GM23338 (cell line): ENCODE measurements around the gene ZNF358. TPM values are rescaled to one million over a fixed set of nuclear protein-coding genes. Genes with fewer than 3 reads are reported as not detected.
A peak's percentile ranks its signal among the peaks of the same experiment; 100 is the strongest.

Experiments
- ATAC-seq: fragments of 200-7000 bp; cut with Tn5 transposase; 3 replicates; pipeline ENCODE4 v1.9.1; 2020
- DNase-seq: peaks from one replicate; pipeline ENCODE4 v3.0.0-alpha.2; 2015; ENCODE audit warnings: low spot score
- H2AFZ ChIP-seq: fragments of 200-600 bp; sonication (generic); 2 replicates; pipeline ENCODE4 v1.8.0; 2016; ENCODE audit warnings: antibody characterized with exemption, mild to moderate bottlenecking, moderate library complexity
- H3F3A ChIP-seq: fragments of 200-600 bp; sonication (generic); replicated peaks from 2 replicates; pipeline ENCODE4 v1.8.0; 2017; ENCODE audit warnings: antibody characterized with exemption, mixed run types, low read depth
- H3K27ac ChIP-seq: fragments of 200-600 bp; sonication (generic); 2 replicates; pipeline ENCODE4 v1.6.1; 2016; ENCODE audit warnings: low read depth
- H3K27me3 ChIP-seq: fragments of 200-600 bp; sonication (generic); 2 replicates; pipeline ENCODE4 v1.8.0; 2016; ENCODE audit warnings: mild to moderate bottlenecking, mixed run types, moderate library complexity; ENCODE audit not compliant: insufficient read depth
- H3K36me3 ChIP-seq: fragments of 200-600 bp; sonication (generic); 2 replicates; pipeline ENCODE4 v1.8.0; 2016; ENCODE audit warnings: mild to moderate bottlenecking; ENCODE audit not compliant: insufficient read depth
- H3K4me1 ChIP-seq: fragments of 200-600 bp; sonication (generic); 2 replicates; pipeline ENCODE4 v1.8.0; 2016; ENCODE audit warnings: mild to moderate bottlenecking, moderate library complexity; ENCODE audit not compliant: insufficient read depth
- H3K4me2 ChIP-seq: fragments of 200-600 bp; sonication (generic); 2 replicates; pipeline ENCODE4 v1.7.1; 2017; ENCODE audit warnings: mixed run types
- H3K4me3 ChIP-seq: fragments of 200-600 bp; sonication (generic); 2 replicates; pipeline ENCODE4 v1.6.1; 2016; ENCODE audit warnings: mixed run types
- H3K79me2 ChIP-seq: fragments of 200-600 bp; sonication (generic); replicated peaks from 2 replicates; pipeline ENCODE4 v1.8.0; 2017; ENCODE audit warnings: mild to moderate bottlenecking; ENCODE audit not compliant: insufficient read depth
- H3K9me2 ChIP-seq: fragments of 200-600 bp; sonication (generic); 2 replicates; pipeline ENCODE4 v1.8.0; 2017; ENCODE audit not compliant: insufficient read depth
- H4K20me1 ChIP-seq: fragments of 200-600 bp; sonication (generic); replicated peaks from 2 replicates; pipeline ENCODE4 v1.8.0; 2017; ENCODE audit warnings: mild to moderate bottlenecking; ENCODE audit not compliant: insufficient read depth
- H3K27ac Mint-ChIP-seq: 2 replicates; pipeline ENCODE4 v1.8.0; 2020; ENCODE audit warnings: inconsistent platforms, mild to moderate bottlenecking, moderate library complexity, mixed read lengths
- H3K27me3 Mint-ChIP-seq: 3 replicates; pipeline ENCODE4 v1.8.0; 2022; ENCODE audit warnings: low read depth, mild to moderate bottlenecking, moderate library complexity, mixed read lengths, inconsistent platforms; ENCODE audit not compliant: insufficient read depth, poor library complexity
- H3K36me3 Mint-ChIP-seq: 3 replicates; pipeline ENCODE4 v1.8.0; 2021; ENCODE audit warnings: low read depth, mild to moderate bottlenecking, inconsistent platforms, moderate library complexity, mixed read lengths
- H3K4me1 Mint-ChIP-seq: 3 replicates; pipeline ENCODE4 v1.8.0; 2020; ENCODE audit warnings: mild to moderate bottlenecking, inconsistent platforms, mixed read lengths
- H3K4me3 Mint-ChIP-seq: 3 replicates; pipeline ENCODE4 v1.8.0; 2021; ENCODE audit warnings: moderate library complexity, mild to moderate bottlenecking, inconsistent platforms, mixed read lengths
- H3K9me3 Mint-ChIP-seq: 3 replicates; pipeline ENCODE4 v1.8.0; 2020; ENCODE audit warnings: moderate library complexity, mild to moderate bottlenecking, inconsistent platforms, mixed read lengths
- CREB1 ChIP-seq: fragments of 250-450 bp; sonication (Bioruptor Pico); IDR thresholded peaks from 2 replicates; pipeline ENCODE4 v1.5.0; 2020; ENCODE audit warnings: low read depth, mild to moderate bottlenecking, moderate library complexity
- EZH2phosphoT487 ChIP-seq: fragments of 200-600 bp; sonication (generic); IDR thresholded peaks from one replicate; pipeline ENCODE4 v1.8.1; 2018; ENCODE audit warnings: antibody characterized with exemption; ENCODE audit not compliant: unreplicated experiment
- NANOG ChIP-seq: IDR thresholded peaks from 2 replicates; pipeline ENCODE4 v1.6.1; 2016; ENCODE audit warnings: antibody characterized with exemption, borderline replicate concordance
- POLR2AphosphoS5 ChIP-seq: IDR thresholded peaks from 2 replicates; pipeline ENCODE4 v1.6.1; 2016; ENCODE audit warnings: antibody characterized with exemption, low read depth
- ZNF331 ChIP-seq: fragments of 250-450 bp; sonication (Bioruptor Pico); IDR thresholded peaks from 2 replicates; pipeline ENCODE4 v1.5.0; 2020; ENCODE audit warnings: low read depth, mild to moderate bottlenecking, moderate library complexity
- polyA plus RNA-seq: library from polyadenylated mRNA; unstranded; fragments of >200 nt; fragmentation: Nextera tagmentation; extraction: Ambion mirVana; gene quantifications from 2 replicates; pipeline ENCODE4 v1.2.1, GENCODE V29; 2016
- total RNA-seq: library from RNA; depleted of rRNA; stranded (reverse); fragments of >200 nt; shearing (Covaris generic); gene quantifications from 2 replicates; pipeline ENCODE4 v1.2.3, GENCODE V29; 2014
- TF ChIP-seq, protein P1 (sequence below), 2 experiments: fragments of 200-600 bp in 1 of 2; sonication (generic) in 1 of 2; conservative IDR thresholded peaks; 2 replicates each; pipeline versions ENCODE4 v1.5.1 to v1.6.1; 2016 to 2017; ENCODE audit warnings: antibody characterized with exemption in 2 of 2, low read depth in 2 of 2, mild to moderate bottlenecking in 2 of 2, moderate library complexity in 1 of 2

The ZNF358 gene
- total and polyA plus RNA-seq, 2 experiments from 2014 or later = 23.8 to 52.9 TPM

DNA sequence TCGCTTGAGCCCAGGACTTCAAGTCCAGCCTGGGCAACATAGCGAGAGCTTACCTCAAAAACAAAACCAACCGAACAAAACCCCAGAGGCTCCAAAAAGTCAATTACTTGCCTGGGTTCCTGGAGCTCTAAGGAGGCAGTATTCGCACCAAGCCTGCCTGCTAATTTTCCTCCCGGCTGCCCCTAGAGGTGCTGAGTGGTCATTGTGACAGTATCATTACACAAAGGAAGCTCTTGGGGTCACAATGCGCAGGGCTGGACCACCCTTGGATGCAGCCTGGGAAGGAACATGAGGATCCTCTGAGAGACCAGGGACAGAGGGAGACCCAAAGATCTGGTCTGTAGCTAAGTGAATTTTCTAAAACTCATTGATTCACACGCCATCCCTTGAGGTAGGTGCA lies 18.6 kb upstream of the ZNF358 start:
- no peaks in the 10 kb centered on the region for H3F3A ChIP-seq
- H3K79me2 ChIP-seq = no peaks in the 10 kb centered on the region
- no peak overlapping the region for H3K27ac Mint-ChIP-seq
- H3K36me3 ChIP-seq = no peaks in the 10 kb centered on the region
- no peak overlapping the region for H3K4me3 ChIP-seq
- H3K27ac ChIP-seq = no peak overlapping the region
- H3K9me2 ChIP-seq = no peaks in the 10 kb centered on the region
- 0 out of 2 replicates have a peak, but pooled peaks cover 3% of the 10 kb centered on the region for H3K4me1 ChIP-seq
- H3K27me3 ChIP-seq = peaks cover 30% of the 10 kb centered on the region
- DNase-seq = peak; percentile 78
- 0 out of 2 replicates have a peak overlapping the region, but pooled peaks have one; percentile 70 for H2AFZ ChIP-seq
- peaks cover 18% of the 10 kb centered on the region for H3K27me3 Mint-ChIP-seq
- no peak overlapping the region for H3K4me2 ChIP-seq
- ATAC-seq = peak; percentile 74
- H4K20me1 ChIP-seq = no peaks in the 10 kb centered on the region
- H3K4me1 Mint-ChIP-seq = no peaks in the 10 kb centered on the region
- TF ChIP-seq, protein P1, sequence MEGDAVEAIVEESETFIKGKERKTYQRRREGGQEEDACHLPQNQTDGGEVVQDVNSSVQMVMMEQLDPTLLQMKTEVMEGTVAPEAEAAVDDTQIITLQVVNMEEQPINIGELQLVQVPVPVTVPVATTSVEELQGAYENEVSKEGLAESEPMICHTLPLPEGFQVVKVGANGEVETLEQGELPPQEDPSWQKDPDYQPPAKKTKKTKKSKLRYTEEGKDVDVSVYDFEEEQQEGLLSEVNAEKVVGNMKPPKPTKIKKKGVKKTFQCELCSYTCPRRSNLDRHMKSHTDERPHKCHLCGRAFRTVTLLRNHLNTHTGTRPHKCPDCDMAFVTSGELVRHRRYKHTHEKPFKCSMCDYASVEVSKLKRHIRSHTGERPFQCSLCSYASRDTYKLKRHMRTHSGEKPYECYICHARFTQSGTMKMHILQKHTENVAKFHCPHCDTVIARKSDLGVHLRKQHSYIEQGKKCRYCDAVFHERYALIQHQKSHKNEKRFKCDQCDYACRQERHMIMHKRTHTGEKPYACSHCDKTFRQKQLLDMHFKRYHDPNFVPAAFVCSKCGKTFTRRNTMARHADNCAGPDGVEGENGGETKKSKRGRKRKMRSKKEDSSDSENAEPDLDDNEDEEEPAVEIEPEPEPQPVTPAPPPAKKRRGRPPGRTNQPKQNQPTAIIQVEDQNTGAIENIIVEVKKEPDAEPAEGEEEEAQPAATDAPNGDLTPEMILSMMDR (conservative IDR thresholded peaks at IDR 0.05; ENCODE audit: low read depth in 2 of 2) = peak; percentile 30 to 57
- no peak for TF ChIP-seq CREB1 (CRISPR knock-in tag)
- no peak overlapping the region for H3K4me3 Mint-ChIP-seq
- H3K9me3 Mint-ChIP-seq = no peaks in the 10 kb centered on the region; the same call in 2 of the 3 replicates
- H3K36me3 Mint-ChIP-seq = no peaks in the 10 kb centered on the region

DNA sequence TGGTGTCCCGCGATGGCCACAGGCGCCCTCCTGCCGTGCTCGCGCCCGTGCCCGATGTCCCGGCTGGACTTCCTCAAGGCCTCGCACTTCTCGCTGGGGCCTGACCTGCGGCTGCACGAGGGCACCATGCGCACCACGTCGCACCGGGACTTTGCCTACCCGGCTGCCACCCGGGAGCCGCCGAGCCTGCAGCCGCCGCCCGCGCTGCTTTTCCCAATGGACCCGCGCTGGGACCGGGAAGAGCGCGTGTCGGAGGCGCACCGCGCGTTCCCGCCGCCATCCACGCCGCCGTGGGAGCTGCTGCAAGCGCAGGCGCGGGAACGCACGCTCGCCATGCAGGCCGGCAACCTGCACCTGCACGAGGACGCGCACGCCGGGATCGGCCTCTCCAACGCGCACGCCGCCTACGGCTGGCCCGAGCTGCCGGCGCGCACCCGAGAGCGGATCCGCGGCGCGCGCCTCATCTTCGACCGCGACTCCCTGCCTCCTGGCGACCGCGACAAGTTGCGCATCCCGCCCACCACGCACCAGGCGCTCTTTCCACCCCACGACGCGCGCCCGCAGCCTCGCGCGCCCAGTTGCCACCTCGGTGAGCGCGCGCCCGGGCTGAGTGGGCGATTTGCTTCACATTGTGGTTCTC lies 15.0 kb upstream of the ZNF358 start:
- no peaks in the 10 kb centered on the region for H3K79me2 ChIP-seq
- Mint-ChIP-seq H3K27me3 (peaks cover 19% of the 10 kb centered on the region), H3K9me3 (no peaks in the 10 kb centered on the region; the same call in 2 of the 3 replicates), H3K36me3 (no peaks in the 10 kb centered on the region), H3K4me1 (peaks cover 7% of the 10 kb centered on the region), H3K4me3 (peak overlapping the region; percentile 68), H3K27ac (no peak overlapping the region)
- DNase-seq = peak; percentile 96
- TF ChIP-seq NANOG (no peak), POLR2AphosphoS5 (peak; percentile 78)
- TF ChIP-seq, protein P1 (conservative IDR thresholded peaks at IDR 0.05; ENCODE audit: low read depth in 2 of 2) = peak in 1 of 2 experiments; percentile 17; a peak in 3 of 4 replicates
- no peak overlapping the region for H3K27ac ChIP-seq
- peak; percentile 76 for ATAC-seq
- H3K36me3 ChIP-seq = no peaks in the 10 kb centered on the region
- H2AFZ ChIP-seq = peak overlapping the region; percentile 86
- no peaks in the 10 kb centered on the region for H4K20me1 ChIP-seq
- peaks cover 13% of the 10 kb centered on the region for H3K4me1 ChIP-seq
- peak overlapping the region; percentile 77 for H3K4me2 ChIP-seq
- peak overlapping the region; percentile 52 for H3K4me3 ChIP-seq
- H3F3A ChIP-seq = peaks cover 6% of the 10 kb centered on the region; the same call in 1 of the 2 replicates
- H3K27me3 ChIP-seq = peaks cover 39% of the 10 kb centered on the region
- no peaks in the 10 kb centered on the region for H3K9me2 ChIP-seq

DNA sequence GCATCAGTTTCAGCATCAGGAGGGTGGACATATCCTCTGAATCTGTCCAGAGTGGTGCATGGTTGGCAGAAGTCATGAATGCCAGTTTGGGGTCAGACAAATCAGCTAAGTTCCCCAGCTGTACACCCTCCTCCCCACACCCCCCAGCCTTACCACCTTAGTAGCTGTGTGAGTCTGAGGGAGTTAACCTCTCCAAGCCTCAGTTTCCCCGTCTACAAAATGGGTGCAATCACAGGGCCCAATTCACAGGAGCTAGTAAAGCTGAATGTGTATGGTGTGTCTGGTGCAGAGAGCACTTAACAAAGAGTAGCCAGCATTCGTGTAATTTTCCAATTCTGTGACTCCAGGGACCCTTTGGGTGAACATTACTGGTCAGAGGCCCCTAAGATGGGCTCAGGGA lies 13.4 kb upstream of the ZNF358 start:
- ATAC-seq (no peak), DNase-seq (no peak)
- peaks cover 23% of the 10 kb centered on the region for H3K27me3 Mint-ChIP-seq
- no peak overlapping the region for H2AFZ ChIP-seq
- H3K9me3 Mint-ChIP-seq = no peaks in the 10 kb centered on the region; the same call in 2 of the 3 replicates
- H3K4me1 Mint-ChIP-seq = peaks cover 11% of the 10 kb centered on the region
- no peaks in the 10 kb centered on the region for H3K36me3 ChIP-seq
- no peak overlapping the region for H3K4me2 ChIP-seq
- no peak overlapping the region for H3K27ac Mint-ChIP-seq
- H3K9me2 ChIP-seq = no peaks in the 10 kb centered on the region
- peaks cover 39% of the 10 kb centered on the region for H3K27me3 ChIP-seq
- peaks cover 10% of the 10 kb centered on the region; the same call in 1 of the 2 replicates for H3F3A ChIP-seq
- no peak overlapping the region for H3K4me3 ChIP-seq
- no peaks in the 10 kb centered on the region for H3K36me3 Mint-ChIP-seq
- H3K79me2 ChIP-seq = no peaks in the 10 kb centered on the region
- no peaks in the 10 kb centered on the region for H4K20me1 ChIP-seq
- TF ChIP-seq EZH2phosphoT487 (no peak), ZNF331 (CRISPR knock-in tag) (no peak)
- no peak overlapping the region for H3K4me3 Mint-ChIP-seq
- no peak overlapping the region for H3K27ac ChIP-seq
- peaks cover 19% of the 10 kb centered on the region for H3K4me1 ChIP-seq
